ENCODE data around the gene TBC1D13.

Gene TBC1D13

GRCh38 chr9:128819716-128820664, 32.9 kb downstream of the TBC1D13 start:
- Histone ChIP-seq H3K27ac (ENCODE audit: insufficient read depth in 1 of 2, low read depth in 1 of 2, low read length in 2 of 2, poor library complexity in 1 of 2, severe bottlenecking in 2 of 2) (no peak overlapping the region), H3K9me3 (ENCODE audit: control extremely low read depth in 1 of 5, control insufficient read depth in 4 of 5, insufficient read depth in 2 of 5, low read depth in 1 of 5, low read length in 4 of 5) (no peaks in the 10 kb centered on the region), H3K27me3 (replicated peaks in 2 of 5; ENCODE audit: control insufficient read depth in 4 of 5, insufficient read depth in 5 of 5, low read length in 4 of 5) (no peaks in the 10 kb centered on the region), H3K4me1 (ENCODE audit: control extremely low read depth in 1 of 4, control insufficient read depth in 4 of 4, insufficient read depth in 4 of 4, low read length in 3 of 4) (peaks cover 0 to 16% (median 14%) of the 10 kb centered on the region in 4 experiments), H3K36me3 (ENCODE audit: control insufficient read depth in 4 of 4, insufficient read depth in 4 of 4, low read length in 3 of 4) (peaks cover 0 to 48% (median 35%) of the 10 kb centered on the region in 4 experiments), H3K4me3 (ENCODE audit: control insufficient read depth in 1 of 7, extremely low read depth in 1 of 7, insufficient read depth in 4 of 7, low read depth in 2 of 7, low read length in 6 of 7) (peak overlapping the region in 3 of 7 experiments; percentile 76 to 79 (median 78))
- CTCF ChIA-PET: interaction anchor here (0.6 to 2.6 kb wide), 5 partner anchors 7 to 1398 kb away, joined by 3 to 7 read pairs (median 4); partner anchors contain the start of gene SPOUT1
- 92% methylated on average over 18 of the region's 18 CpGs for WGBS (ENCODE audit: insufficient coverage)
- POLR2A ChIA-PET: no interaction called here
- DNase-seq: no peak

GRCh38 chr9:128820665-128821583, 33.9 kb downstream of the TBC1D13 start:
- WGBS (ENCODE audit: insufficient coverage): 91% methylated on average over 20 of the region's 24 CpGs
- CTCF ChIA-PET: no interaction called here

GRCh38 chr9:128821584-128822406, 34.7 kb downstream of the TBC1D13 start:
- no peaks in the 10 kb centered on the region for H3K27me3 ChIP-seq (replicated peaks in 2 of 5; ENCODE audit: control insufficient read depth in 4 of 5, insufficient read depth in 5 of 5, low read length in 4 of 5)
- no peak overlapping the region for H3K4me3 ChIP-seq (ENCODE audit: control insufficient read depth in 1 of 7, extremely low read depth in 1 of 7, insufficient read depth in 4 of 7, low read depth in 2 of 7, low read length in 6 of 7)
- no peak for DNase-seq
- no peak overlapping the region for H3K27ac ChIP-seq (ENCODE audit: insufficient read depth in 1 of 2, low read depth in 1 of 2, low read length in 2 of 2, poor library complexity in 1 of 2, severe bottlenecking in 2 of 2)
- WGBS (ENCODE audit: insufficient coverage): 97% methylated on average over 16 of the region's 16 CpGs
- CTCF ChIA-PET: no interaction called here
- peaks cover 9 to 64% (median 51%) of the 10 kb centered on the region in 4 experiments for H3K36me3 ChIP-seq (ENCODE audit: control insufficient read depth in 4 of 4, insufficient read depth in 4 of 4, low read length in 3 of 4)
- POLR2A ChIA-PET: no interaction called here
- peaks cover 0 to 16% (median 14%) of the 10 kb centered on the region in 4 experiments for H3K4me1 ChIP-seq (ENCODE audit: control extremely low read depth in 1 of 4, control insufficient read depth in 4 of 4, insufficient read depth in 4 of 4, low read length in 3 of 4)
- H3K9me3 ChIP-seq (ENCODE audit: control extremely low read depth in 1 of 5, control insufficient read depth in 4 of 5, insufficient read depth in 2 of 5, low read depth in 1 of 5, low read length in 4 of 5): no peaks in the 10 kb centered on the region

More at GRCh38 chr9:128820665-128821583, 33.9 kb downstream of the TBC1D13 start:
- DNase-seq: no peak
- Histone ChIP-seq H3K4me1 (ENCODE audit: control extremely low read depth in 1 of 4, control insufficient read depth in 4 of 4, insufficient read depth in 4 of 4, low read length in 3 of 4) (peaks cover 0 to 16% (median 14%) of the 10 kb centered on the region in 4 experiments), H3K36me3 (ENCODE audit: control insufficient read depth in 4 of 4, insufficient read depth in 4 of 4, low read length in 3 of 4) (peaks cover 3 to 55% (median 43%) of the 10 kb centered on the region in 4 experiments), H3K27me3 (replicated peaks in 2 of 5; ENCODE audit: control insufficient read depth in 4 of 5, insufficient read depth in 5 of 5, low read length in 4 of 5) (no peaks in the 10 kb centered on the region), H3K4me3 (ENCODE audit: control insufficient read depth in 1 of 7, extremely low read depth in 1 of 7, insufficient read depth in 4 of 7, low read depth in 2 of 7, low read length in 6 of 7) (no peak overlapping the region), H3K9me3 (ENCODE audit: control extremely low read depth in 1 of 5, control insufficient read depth in 4 of 5, insufficient read depth in 2 of 5, low read depth in 1 of 5, low read length in 4 of 5) (no peaks in the 10 kb centered on the region), H3K27ac (ENCODE audit: insufficient read depth in 1 of 2, low read depth in 1 of 2, low read length in 2 of 2, poor library complexity in 1 of 2, severe bottlenecking in 2 of 2) (no peak overlapping the region)
- POLR2A ChIA-PET: no interaction called here

- no peaks in the 10 kb centered on the region for H3K27me3 ChIP-seq (replicated peaks in 2 of 5; ENCODE audit: control insufficient read depth in 4 of 5, insufficient read depth in 5 of 5, low read length in 4 of 5)
- ChIA-PET POLR2A (no interaction called here), CTCF (no interaction called here)
- H3K4me3 ChIP-seq (ENCODE audit: control insufficient read depth in 1 of 7, extremely low read depth in 1 of 7, insufficient read depth in 4 of 7, low read depth in 2 of 7, low read length in 6 of 7): no peak overlapping the region
- WGBS (ENCODE audit: insufficient coverage): 98% methylated on average over 11 of the region's 22 CpGs
- peaks cover 9 to 71% (median 56%) of the 10 kb centered on the region in 4 experiments for H3K36me3 ChIP-seq (ENCODE audit: control insufficient read depth in 4 of 4, insufficient read depth in 4 of 4, low read length in 3 of 4)
- DNase-seq: no peak
- no peaks in the 10 kb centered on the region for H3K9me3 ChIP-seq (ENCODE audit: control extremely low read depth in 1 of 5, control insufficient read depth in 4 of 5, insufficient read depth in 2 of 5, low read depth in 1 of 5, low read length in 4 of 5)
- peaks cover 0 to 16% (median 14%) of the 10 kb centered on the region in 4 experiments for H3K4me1 ChIP-seq (ENCODE audit: control extremely low read depth in 1 of 4, control insufficient read depth in 4 of 4, insufficient read depth in 4 of 4, low read length in 3 of 4)
- no peak overlapping the region for H3K27ac ChIP-seq (ENCODE audit: insufficient read depth in 1 of 2, low read depth in 1 of 2, low read length in 2 of 2, poor library complexity in 1 of 2, severe bottlenecking in 2 of 2)
Observed at GRCh38 chr9:128822407-128823042, 35.5 kb downstream of the TBC1D13 start.

GRCh38 chr9:128823362-128823902, 36.4 kb downstream of the TBC1D13 start:
- Histone ChIP-seq H3K27me3 (replicated peaks in 2 of 5; ENCODE audit: control insufficient read depth in 4 of 5, insufficient read depth in 5 of 5, low read length in 4 of 5) (no peaks in the 10 kb centered on the region), H3K4me1 (ENCODE audit: control extremely low read depth in 1 of 4, control insufficient read depth in 4 of 4, insufficient read depth in 4 of 4, low read length in 3 of 4) (peaks cover 0 to 17% (median 15%) of the 10 kb centered on the region in 4 experiments), H3K9me3 (ENCODE audit: control extremely low read depth in 1 of 5, control insufficient read depth in 4 of 5, insufficient read depth in 2 of 5, low read depth in 1 of 5, low read length in 4 of 5) (no peaks in the 10 kb centered on the region), H3K27ac (ENCODE audit: insufficient read depth in 1 of 2, low read depth in 1 of 2, low read length in 2 of 2, poor library complexity in 1 of 2, severe bottlenecking in 2 of 2) (no peak overlapping the region), H3K4me3 (ENCODE audit: control insufficient read depth in 1 of 7, extremely low read depth in 1 of 7, insufficient read depth in 4 of 7, low read depth in 2 of 7, low read length in 6 of 7) (no peak overlapping the region), H3K36me3 (ENCODE audit: control insufficient read depth in 4 of 4, insufficient read depth in 4 of 4, low read length in 3 of 4) (peaks cover 9 to 72% (median 57%) of the 10 kb centered on the region in 4 experiments)
- DNase-seq: no peak
- 96% methylated on average over 14 of the region's 19 CpGs for WGBS (ENCODE audit: insufficient coverage)
- CTCF ChIA-PET: interaction anchor here (1.3 kb wide), 1 partner anchor 23 kb away, joined by 4 read pairs; no protein-coding TSS in a partner anchor
- POLR2A ChIA-PET: no interaction called here

GRCh38 chr9:128823903-128824406, 36.9 kb downstream of the TBC1D13 start:
- POLR2A ChIA-PET: no interaction called here
- Histone ChIP-seq H3K27me3 (replicated peaks in 2 of 5; ENCODE audit: control insufficient read depth in 4 of 5, insufficient read depth in 5 of 5, low read length in 4 of 5) (no peaks in the 10 kb centered on the region), H3K36me3 (ENCODE audit: control insufficient read depth in 4 of 4, insufficient read depth in 4 of 4, low read length in 3 of 4) (peaks cover 9 to 72% (median 59%) of the 10 kb centered on the region in 4 experiments), H3K27ac (ENCODE audit: insufficient read depth in 1 of 2, low read depth in 1 of 2, low read length in 2 of 2, poor library complexity in 1 of 2, severe bottlenecking in 2 of 2) (no peak overlapping the region), H3K4me1 (ENCODE audit: control extremely low read depth in 1 of 4, control insufficient read depth in 4 of 4, insufficient read depth in 4 of 4, low read length in 3 of 4) (peaks cover 0 to 19% (median 17%) of the 10 kb centered on the region in 4 experiments), H3K4me3 (ENCODE audit: control insufficient read depth in 1 of 7, extremely low read depth in 1 of 7, insufficient read depth in 4 of 7, low read depth in 2 of 7, low read length in 6 of 7) (no peak overlapping the region), H3K9me3 (ENCODE audit: control extremely low read depth in 1 of 5, control insufficient read depth in 4 of 5, insufficient read depth in 2 of 5, low read depth in 1 of 5, low read length in 4 of 5) (no peaks in the 10 kb centered on the region)
- WGBS (ENCODE audit: insufficient coverage): 95% methylated on average over 2 of the region's 12 CpGs
- no peak for DNase-seq
- CTCF ChIA-PET: interaction anchor here (1.3 kb wide), 1 partner anchor 23 kb away, joined by 4 read pairs; no protein-coding TSS in a partner anchor
